Measurements from ENCODE around the gene HBA2.

DNA sequence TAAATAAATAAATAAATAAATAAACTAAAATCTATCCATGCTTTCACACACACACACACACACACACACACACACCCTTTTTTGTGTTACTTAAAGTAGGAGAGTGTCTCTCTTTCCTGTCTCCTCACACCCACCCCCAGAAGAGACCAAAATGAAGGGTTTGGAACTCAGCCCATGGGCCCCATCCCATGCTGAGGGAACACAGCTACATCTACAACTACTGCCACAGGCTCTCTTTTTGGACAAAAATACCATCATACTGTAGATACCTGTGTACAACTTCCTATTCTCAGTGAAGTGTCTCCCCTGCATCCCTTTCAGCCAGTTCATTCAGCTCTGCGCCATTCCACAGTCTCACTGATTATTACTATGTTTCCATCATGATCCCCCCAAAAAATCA, 1.9 kb upstream of the HBA2 start:
- TF ChIP-seq, protein P1, sequence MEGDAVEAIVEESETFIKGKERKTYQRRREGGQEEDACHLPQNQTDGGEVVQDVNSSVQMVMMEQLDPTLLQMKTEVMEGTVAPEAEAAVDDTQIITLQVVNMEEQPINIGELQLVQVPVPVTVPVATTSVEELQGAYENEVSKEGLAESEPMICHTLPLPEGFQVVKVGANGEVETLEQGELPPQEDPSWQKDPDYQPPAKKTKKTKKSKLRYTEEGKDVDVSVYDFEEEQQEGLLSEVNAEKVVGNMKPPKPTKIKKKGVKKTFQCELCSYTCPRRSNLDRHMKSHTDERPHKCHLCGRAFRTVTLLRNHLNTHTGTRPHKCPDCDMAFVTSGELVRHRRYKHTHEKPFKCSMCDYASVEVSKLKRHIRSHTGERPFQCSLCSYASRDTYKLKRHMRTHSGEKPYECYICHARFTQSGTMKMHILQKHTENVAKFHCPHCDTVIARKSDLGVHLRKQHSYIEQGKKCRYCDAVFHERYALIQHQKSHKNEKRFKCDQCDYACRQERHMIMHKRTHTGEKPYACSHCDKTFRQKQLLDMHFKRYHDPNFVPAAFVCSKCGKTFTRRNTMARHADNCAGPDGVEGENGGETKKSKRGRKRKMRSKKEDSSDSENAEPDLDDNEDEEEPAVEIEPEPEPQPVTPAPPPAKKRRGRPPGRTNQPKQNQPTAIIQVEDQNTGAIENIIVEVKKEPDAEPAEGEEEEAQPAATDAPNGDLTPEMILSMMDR (IDR thresholded peaks at IDR 0.05): no peak
- no peak for TF ChIP-seq POLR2A (IDR thresholded peaks at IDR 0.05)
